GM12878 (cell line): ENCODE results near the gene CAND1.

Experiments
- CREB1 ChIP-seq: IDR thresholded peaks from 2 replicates; pipeline ENCODE4 v1.6.1; 2012; ENCODE audit warnings: low read depth, mild to moderate bottlenecking, inconsistent platforms
- CTCF ChIP-seq, 3 experiments: IDR thresholded peaks in 2 of 3; conservative IDR thresholded peaks in 1 of 3; 2 replicates each; pipeline ENCODE4 v1.5.1; 2011; ENCODE audit warnings: low read depth in 3 of 3, low read length in 3 of 3, mild to moderate bottlenecking in 3 of 3, control low read depth in 2 of 3, moderate library complexity in 2 of 3, inconsistent platforms in 1 of 3, mixed read lengths in 1 of 3; ENCODE audit not compliant: control insufficient read depth in 2 of 3, insufficient read depth in 1 of 3; ENCODE audit errors: extremely low read depth in 1 of 3
- EP300 ChIP-seq, 2 experiments: fragments of 150-350 bp in 1 of 2; IDR thresholded peaks; 2 replicates each; pipeline ENCODE4 v1.6.1; 2011 to 2012; ENCODE audit warnings: low read depth in 2 of 2, low read length in 2 of 2, borderline replicate concordance in 1 of 2, improper control_type of control experiment in 1 of 2, inconsistent platforms in 1 of 2; ENCODE audit not compliant: control insufficient read depth in 1 of 2
- SMC3 ChIP-seq: IDR thresholded peaks from 2 replicates; pipeline ENCODE4 v1.6.1; 2011; ENCODE audit warnings: low read length, improper control_type of control experiment, borderline replicate concordance

GRCh38 chr12:67288561-67288960 lies 19.4 kb downstream of the CAND1 start:
- TF ChIP-seq CREB1, result no peak
- TF ChIP-seq CTCF (IDR thresholded peaks at IDR 0.05 in 2 of 3, conservative IDR thresholded peaks at IDR 0.05 in 1 of 3; ENCODE audit: control insufficient read depth in 2 of 3, extremely low read depth in 1 of 3, insufficient read depth in 1 of 3, low read depth in 3 of 3, low read length in 3 of 3), result no peak
- TF ChIP-seq EP300 (IDR thresholded peaks at IDR 0.05; ENCODE audit: borderline replicate concordance in 1 of 2, control insufficient read depth in 1 of 2, low read depth in 2 of 2, low read length in 2 of 2), result no peak
- TF ChIP-seq SMC3, result no peak
